HPDE6-E6E7 (cell line): ENCODE data around the gene NOS1AP.

ENCODE experiments used
- DNase-seq: peaks from one replicate; pipeline ENCODE4 v3.0.0; 2011; ENCODE audit warnings: missing footprints; ENCODE audit errors: extremely low spot score

NOS1AP gene

GRCh38 chr1:162137179-162137960, 67.9 kb downstream of the NOS1AP start:
- no peak for DNase-seq

DNA sequence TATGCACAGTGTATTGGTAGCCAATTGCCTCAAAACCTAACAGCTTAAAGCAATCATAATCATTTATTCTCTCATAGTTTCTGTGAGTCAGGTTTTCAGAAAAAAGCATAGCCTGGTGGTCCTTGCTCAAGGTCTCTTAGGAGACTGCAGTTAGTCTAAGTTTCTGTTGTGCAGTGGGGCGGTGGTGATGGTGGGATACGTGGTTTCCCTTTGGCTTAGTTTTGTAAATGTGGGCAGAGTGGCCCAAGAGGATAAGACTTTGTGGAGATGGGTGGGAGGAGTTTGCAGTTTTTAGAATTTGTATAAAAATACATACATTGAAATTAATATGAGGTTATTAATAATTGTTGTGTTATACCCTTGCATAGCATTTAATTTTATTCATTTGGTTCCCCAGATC, 68.6 kb downstream of the NOS1AP start:
- DNase-seq: no peak

DNA sequence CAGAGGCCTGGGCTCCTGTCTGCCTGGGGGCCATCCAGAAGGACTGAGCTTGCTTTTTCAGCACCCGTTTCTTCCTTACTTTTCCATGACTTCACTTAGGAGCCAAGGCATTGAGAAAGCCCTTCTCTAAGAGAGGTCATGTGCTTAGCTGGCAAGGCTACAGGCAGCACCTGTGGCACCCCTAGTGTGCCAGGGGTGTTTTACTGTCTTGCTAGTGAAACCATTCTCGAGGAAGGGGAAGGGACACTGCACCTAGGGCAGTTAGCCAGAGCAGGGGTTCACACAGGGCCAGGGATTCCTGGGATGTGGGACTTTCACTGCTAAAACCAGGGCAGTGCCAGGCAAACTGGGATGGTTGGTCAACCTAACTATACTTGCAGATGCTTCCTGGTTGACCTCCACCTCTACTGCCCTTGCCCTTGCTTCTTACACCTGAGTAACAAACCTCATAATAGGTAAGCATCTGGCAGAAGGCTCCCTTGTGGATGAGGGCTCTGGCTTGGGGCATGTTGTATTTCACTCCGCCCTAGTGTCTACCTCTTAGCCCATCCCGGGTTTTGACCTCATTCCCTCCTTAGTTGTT, 69.2 kb downstream of the NOS1AP start:
- no peak for DNase-seq

DNA sequence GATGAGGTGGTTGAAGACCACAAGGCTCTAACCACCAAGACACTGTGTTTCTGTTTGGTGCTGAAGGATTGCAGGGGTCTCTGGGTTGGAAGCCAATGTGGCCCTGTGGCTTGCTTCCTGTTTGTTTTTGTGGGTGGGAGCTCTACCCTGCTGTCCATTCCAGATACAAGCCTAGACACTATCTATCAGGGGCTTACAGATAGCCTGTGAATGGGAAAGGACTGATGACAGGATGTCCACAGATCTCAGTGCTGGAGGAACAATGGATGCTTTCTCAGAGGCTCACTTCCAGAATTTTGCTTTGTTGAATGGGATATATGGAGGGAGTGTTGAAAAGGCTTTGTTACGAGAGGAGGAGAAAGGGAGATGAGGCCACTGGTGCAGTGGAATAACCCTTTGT, 69.7 kb downstream of the NOS1AP start:
- DNase-seq: no peak

DNA sequence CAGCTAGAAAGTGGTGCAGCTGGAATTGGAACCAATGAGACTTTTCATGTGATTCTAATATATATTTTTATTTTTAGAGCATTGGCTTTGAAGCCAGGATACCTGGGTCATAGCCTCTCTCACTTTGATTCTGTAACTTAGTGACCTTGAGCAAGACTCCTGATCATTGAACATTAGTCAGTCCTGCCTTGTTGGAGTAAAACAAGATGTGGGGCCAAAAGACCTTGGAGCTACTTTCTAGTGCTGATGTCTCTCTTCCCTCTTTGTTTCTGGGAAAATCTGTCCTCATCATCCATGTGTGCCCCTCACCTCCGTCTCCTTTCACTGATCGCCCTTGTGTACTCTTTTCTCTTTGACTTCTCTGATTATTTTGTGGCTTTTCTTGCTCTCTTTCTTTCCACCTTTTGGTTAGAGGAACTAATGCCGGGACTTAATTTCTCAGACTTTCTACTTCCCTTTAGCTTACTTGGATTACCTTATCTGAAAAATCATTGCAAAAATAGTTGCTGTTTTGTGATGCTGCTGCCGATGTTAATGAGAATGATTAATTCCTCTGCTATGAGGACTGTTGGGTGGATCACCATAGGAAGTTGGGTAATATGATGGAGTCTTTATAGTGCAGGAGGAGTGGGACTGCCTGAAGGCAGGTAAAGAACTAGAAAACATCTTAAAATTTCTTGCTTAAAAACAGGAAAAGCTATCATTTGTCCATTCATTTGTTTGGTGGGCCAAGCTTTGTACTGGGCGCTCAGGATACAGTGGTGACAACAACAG, 72.0 kb downstream of the NOS1AP start:
- DNase-seq: peak; percentile 36

DNA sequence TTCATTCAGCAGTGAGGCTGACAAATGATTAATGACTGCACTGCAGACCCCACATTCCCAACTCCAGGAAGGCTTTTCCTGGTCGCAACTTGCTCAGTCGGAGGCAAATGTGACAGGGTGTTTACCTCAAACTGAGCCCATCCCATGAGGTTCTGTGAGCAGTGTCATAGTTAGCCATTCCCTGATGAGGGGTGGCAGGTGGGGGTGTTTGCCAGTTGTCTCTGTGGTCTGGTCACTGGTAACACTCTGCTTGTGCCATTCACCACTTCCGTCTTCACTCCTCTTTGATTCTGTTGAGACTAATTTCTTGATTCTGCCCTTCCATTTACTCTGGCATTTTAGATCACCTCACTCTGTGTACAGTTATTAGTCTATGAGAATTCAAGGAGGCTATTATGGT, 73.5 kb downstream of the NOS1AP start:
- no peak for DNase-seq

DNA sequence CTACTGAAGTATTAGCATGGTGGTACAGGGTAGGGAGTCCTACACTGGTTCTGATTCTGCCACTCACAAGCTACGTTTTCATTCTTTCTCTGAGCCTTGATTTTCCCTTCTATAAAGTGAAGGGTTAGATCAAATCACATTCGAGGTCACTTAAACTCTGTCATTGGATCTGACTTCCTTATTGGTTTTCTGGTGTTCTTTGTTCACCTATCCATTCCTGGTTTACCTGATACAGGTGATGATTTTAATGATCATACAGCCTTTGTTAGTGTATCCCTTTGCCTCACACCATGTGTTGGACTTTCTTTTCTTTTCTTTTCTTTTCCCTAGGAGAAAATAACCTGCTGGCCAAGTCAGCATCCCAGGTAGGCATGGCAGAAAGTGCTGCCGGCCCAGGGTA, 74.8 kb downstream of the NOS1AP start:
- DNase-seq: no peak

DNA sequence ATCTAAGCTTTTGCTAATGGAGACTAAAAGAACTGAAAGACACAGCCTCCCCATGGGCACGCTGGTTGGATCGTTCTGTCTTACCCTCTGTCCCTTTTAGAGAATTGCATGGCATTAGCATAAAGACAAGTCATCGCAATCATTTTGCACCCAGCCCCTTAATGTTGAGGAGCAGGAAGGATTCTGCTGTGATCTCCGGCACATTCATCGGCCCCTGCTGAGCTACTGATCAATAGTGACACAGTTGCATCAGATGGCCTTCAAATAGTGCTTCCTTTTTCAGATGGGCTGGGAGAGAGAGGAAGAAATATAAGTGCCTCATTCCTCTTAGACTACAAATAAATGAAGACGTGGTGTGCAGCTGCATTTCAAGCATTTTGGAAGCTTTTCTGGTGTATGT, 75.4 kb downstream of the NOS1AP start:
- no peak for DNase-seq

- DNase-seq: no peak
Measured at GRCh38 chr1:162145280-162145965, 75.9 kb downstream of the NOS1AP start.

DNA sequence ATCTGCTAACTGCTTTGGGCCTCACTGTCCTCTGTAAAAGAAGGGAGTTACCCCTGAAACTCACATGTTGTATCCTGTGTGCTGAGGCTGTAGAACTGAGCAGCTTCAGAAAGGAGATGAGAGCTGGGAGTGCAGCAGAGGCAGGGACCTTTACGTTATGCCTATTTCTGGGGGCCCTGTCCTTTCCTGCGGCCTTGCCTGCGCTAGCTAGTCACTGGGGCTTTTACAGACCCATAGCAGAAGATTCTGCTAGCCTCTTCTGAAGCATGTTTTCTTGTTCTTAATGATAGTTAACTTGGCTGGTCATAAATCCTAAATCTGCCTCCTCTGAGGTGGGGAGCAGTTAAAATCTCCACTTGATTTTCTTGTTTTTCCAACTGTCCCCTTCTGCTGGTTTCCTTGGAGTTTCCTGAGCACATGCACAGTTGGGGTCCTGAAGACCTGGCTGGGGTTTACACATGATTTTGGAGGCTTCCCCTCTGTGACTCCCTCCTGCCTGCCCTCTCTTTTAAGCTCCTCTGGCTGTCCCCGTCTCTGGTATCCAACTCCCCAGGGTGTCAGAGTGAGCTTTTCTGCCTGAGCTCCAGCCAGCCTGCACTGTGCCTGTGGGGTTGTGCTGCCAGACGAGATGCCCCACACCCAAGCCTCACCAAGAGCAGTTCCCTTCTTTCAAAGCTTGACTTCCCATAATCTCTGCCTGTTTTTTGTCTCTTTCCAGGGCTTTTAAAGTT, 76.6 kb downstream of the NOS1AP start:
- no peak for DNase-seq

DNA sequence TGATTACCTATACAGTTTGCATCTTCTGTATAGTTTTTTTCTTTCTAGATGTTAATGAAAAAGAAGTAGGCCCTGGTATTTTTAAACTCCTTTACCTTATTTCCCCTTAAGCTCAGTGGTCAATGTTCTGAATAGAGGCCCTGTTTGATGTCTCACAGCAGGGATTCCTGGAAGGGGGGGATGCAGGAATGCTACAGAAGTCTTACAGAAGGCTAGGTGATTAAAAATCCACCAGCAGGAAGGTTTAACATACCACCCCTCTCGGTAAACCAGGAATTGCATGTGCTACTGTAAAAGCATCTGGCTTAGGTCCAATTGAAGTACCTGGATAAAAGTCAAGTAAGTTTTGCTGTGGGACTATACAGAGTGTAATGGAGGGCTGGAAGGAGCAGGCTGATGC, 78.3 kb downstream of the NOS1AP start:
- no peak for DNase-seq

DNA sequence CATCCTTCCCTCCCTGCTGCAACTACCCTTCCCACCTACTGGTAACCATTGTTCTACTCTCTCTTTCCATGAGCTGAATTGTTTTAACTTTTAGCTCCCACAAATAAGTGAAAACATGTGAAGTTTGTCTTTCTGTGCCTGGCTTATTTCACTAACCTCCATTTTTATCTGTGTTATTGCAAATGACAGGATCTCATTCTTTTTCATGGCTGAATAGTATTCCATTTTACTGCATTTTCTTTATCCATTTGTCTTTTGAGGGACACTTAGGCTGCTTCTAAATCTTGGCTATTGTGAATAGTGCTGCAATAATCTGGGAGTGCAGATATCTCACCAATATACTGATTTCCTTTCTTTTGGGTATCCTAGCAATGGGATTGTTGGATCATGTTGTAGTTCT, 80.6 kb downstream of the NOS1AP start:
- no peak for DNase-seq

DNA sequence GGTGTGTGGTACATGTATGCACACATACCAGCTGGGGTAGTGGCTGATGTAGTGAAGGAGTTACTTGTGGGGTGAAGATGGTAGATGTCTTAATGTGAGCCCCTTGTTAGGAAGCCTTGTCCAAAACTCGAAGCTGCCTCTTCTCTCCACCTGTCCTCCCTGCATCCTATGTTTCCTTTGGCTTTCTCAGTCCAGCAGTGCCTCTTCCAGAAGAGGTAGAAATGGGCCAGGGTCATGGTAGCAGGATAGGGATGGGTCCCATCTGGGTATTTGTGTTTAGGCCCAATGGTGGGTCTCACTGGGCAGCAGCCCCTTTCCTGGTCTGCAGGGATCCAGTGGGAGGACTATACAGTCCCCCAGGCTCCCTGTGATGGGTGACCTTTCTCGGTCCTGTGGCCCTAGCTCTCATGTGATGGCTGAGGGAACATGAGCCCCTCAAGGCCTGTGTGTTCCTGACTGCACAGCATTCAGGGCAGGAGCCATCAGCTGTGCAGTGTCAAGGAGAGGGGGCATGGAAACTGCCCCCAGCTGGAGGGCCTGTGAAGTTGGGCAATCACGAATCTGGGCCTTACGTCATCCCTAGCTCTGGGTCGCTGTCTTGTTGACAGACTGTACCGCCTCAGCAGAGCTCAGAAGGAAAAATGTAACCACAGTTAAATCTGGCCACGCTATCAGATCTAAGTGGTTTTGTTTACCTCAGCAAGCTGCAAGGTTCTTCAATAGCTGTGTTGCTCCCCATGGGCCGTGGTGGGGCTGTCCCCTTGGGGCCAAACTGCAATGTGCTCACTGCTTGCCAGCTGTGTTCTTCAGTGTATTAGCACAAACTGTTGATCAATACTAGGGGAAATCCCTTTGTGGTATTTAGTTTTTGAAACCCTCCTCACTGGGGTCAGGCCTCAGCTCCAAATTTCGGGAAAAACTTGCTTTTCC, 82.7 kb downstream of the NOS1AP start:
- no peak for DNase-seq

GRCh38 chr1:162153374-162153773, 83.9 kb downstream of the NOS1AP start:
- no peak for DNase-seq

DNA sequence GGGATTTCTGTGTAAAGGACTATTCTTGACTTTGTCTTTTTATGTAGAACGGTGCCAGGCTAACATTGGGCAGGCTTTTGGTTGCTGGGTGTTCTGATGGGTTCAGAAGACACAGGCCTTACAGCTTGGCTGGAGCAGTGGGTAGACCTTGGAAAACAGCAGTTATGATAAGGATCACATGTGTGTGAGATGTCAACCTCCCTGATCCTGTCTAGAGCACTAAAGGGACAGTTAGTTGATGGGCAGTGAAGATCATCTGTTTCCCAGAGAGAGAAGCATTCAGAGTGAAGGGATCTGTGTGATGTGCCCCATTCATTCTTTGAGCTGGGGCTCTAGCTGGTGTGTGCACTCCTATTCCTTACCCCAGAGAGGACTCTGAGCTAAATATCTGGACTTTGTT, 88.0 kb downstream of the NOS1AP start:
- DNase-seq: no peak

- DNase-seq: no peak
Measured at GRCh38 chr1:162158624-162159271, 89.3 kb downstream of the NOS1AP start.

GRCh38 chr1:162159515-162159914, 90.0 kb downstream of the NOS1AP start:
- no peak for DNase-seq

DNA sequence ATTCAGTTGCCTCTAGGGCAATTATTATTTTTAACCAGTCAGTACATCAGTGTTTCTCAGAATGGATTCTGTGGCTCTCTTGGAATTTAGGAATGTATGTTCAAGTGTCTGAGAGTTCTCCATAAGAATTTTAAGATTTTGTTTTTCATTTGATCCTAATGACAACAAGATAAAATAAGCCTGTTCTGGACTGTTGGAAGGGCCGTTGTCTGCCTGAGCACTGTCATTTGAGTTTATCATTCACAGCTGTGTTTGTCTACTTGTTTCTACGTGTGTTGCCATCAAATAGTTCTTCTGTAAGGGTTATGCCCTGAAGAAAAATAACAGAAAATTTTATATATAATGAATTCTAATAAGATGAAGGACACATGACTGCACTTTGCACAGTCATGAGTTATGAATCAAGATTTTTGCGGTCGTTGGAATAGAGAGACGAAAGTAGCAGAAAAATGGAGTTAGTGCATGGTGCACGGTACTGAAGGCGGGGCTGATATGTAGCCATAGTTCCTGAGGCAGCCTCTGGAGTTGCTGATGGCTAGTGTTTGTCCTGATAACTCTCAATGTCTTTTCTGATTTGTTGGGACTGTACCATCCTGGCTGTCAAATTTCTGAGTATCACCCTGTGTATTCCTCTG, 92.5 kb downstream of the NOS1AP start:
- no peak for DNase-seq

DNA sequence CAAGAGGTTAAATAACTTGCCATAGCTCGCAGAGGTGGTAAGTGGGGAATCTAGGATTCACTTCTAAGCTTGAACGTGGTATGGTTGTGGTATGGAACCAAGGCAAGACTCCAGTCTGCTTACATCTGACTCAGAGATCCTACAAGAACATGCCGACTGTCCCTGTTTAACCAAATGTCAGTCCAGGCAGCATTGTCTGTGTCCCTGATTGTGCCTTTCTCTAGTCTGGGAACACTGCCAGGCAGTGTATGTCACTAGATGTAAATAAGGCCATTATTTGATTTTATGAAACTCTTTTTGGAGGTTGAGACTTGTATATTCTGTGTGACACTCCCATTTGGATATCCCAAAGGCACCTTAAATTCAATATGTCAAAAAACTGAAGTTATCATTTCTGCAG, 96.0 kb downstream of the NOS1AP start:
- DNase-seq: no peak
